HG03354 (cell line): ENCODE results near the gene MECP2.

Experiments
- ATAC-seq: cut with Tn5 transposase; IDR thresholded peaks from one replicate; pipeline ENCODE4 v1.9.1; 2021; ENCODE audit warnings: mild to moderate bottlenecking; ENCODE audit not compliant: unreplicated experiment, poor library complexity, severe bottlenecking

The MECP2 gene

DNA sequence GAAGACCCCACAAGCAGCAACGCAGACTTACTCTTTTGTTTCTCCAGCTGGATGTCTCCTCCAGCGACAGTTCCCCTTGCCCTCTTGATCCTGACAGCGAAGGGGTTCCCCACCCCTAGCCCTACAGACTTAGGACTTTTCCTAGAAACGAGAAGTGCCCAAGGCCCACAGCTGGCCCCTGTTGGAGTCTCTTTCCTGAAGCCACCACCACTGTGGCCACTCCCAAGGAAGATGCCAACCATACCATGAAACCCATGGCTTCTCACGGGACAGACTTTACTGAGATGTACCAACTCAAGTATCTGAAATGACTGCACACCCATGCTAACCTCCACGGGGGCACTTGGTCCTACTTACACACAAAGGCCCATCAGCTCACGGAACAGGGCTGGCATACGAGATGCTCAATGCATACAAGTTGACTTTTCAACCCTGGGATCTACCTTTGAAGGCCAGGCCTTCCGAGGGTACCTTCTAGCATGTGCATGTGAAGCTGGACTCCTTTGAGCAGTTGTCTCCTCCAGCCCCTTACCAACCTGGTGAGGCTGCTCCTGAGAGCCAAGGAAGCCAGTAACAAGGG is 76.9 kb downstream of the MECP2 start:
- ATAC-seq = peak; percentile 3

DNA sequence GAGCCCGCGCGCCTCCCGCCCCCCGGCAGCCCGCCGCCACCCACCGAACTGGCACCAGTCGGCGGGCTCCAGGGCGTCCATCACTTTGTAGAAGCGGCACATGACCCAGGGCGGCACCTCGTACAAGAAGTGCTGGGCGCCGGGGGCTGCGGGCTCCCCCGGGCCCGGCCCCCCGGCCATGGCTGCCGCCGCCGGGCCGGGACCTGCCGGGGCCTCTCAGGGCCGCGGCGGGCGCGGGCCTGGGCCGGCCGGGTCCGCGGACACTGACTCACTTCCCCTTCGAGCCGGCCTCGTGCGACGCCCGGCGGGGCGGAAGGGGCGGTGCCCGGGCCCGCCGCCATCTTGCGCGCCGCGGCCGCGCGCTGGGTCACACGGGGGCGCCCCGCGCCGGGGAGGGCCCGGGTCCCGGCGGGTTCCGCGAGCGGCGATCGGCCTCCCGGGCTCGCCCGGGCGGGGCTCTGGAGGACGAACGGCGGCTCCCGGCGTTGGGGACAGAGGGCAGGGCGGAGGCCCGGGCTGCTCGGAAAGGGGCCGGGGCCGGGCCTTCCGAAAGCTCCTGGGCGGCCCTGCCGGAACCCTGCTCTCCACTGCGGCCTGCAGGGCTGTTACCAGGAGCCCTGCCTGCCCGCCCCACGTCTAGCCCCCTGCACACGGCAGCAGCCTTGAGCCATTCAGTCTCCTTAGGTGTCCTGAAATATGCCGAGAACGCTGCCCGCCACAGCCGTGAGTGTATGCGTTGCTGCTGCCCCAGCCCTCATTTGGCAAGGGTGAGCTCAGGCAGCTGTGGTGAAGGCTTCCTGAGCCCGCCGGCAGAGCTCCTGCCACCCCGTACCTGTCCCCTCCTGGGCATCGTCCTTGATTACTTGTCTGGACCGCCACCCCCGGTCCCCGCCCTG is 77.6 kb downstream of the MECP2 start, which contains the start of gene IRAK1:
Gene IRAK1, minus strand, starts transcription at position 270 of the 896 bp plus-strand sequence. Its CDS starts 90 bp downstream, at position 180.
- ATAC-seq = peak; percentile 66

DNA sequence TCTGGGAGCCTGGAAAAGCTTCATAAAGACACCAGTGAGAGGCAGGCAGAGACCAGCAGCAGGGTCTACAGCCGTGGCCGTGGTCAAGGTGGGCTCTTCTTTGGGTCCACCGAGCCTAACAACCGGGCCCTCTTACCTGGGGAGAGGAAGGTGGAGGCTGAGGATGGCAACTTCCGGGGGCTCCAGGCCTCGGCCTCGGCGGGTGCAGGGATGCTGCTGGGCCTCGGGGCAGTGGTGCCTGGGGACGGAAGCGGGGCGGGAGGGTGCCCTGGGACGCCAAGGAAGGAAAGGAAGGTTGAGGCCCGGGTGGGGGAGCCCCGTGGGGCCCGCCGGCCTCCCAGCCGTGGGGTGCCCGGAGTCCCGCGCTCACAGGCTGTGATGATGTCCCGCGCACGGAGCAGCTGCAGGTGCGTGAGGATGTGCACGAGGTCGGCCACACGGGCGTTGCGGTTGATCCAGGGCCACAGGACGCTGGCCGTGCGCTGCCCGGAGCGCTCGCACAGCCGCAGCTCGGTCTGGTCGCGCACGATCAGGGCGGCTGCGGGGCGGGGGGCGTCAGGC is 78.4 kb downstream of the MECP2 start:
- peak; percentile 30 for ATAC-seq

DNA sequence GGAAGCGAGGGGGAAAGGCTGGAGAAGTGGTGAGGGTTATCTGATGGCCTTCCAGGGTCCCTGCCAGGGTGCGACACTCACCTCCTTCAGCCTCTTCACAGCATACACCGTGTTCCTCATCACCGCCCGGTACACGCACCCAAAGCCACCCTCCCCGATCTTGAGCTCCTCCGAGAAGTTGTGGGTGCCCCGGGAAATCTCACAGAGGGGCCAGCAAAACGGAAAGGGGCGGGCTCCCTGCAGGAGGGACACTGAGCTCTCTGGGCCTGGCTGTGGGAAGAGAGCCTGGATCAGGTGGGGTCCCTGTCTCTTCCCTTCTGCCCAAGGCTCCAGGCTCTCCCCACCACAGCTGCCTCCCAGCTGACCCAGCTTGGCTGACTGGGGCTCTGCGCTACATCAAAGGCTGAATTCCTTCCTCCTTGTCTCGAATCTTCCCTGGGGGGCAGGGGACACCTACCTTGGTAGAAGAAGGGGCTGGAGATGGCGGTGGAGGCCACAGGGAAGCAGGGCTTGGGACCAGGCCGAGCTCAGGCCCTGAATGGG is 78.9 kb downstream of the MECP2 start:
- no peak for ATAC-seq

DNA sequence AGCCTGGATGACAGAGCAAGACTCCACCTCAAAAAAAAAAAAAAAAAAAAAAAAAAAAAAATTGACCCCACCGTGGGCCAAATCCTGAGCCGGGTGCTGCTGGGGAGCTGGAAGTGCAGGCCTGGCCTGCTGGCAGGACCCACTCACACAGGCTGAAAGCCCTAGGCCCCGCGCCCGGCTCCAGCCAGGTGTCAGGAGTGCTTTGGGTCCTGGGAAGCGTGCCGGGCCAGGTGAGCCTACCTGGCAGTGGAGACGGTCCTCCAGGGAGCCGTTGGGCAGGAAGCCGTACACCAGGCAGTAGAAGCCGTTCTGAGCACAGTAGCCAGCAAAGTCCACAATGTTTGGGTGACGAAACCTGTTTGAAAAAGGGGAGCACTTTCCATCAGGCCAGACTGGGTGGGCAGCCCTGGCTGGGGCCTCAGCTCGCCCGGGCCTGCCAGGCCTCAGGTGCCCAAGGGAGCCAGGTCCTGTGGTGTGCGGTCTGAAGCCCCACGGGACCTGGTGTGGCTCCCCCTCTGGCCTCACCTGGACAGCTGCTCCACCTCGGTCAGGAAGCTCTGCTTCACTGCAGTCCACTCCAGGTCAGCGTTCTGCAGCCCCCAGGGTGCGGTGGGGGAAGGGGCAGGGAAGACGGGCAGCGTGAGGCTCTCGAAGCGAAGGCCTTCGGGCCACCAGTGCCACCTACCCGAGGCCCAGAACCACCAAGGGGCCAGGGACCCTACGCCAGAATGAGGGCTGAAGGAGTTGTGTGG is 79.6 kb downstream of the MECP2 start:
- ATAC-seq = no peak

DNA sequence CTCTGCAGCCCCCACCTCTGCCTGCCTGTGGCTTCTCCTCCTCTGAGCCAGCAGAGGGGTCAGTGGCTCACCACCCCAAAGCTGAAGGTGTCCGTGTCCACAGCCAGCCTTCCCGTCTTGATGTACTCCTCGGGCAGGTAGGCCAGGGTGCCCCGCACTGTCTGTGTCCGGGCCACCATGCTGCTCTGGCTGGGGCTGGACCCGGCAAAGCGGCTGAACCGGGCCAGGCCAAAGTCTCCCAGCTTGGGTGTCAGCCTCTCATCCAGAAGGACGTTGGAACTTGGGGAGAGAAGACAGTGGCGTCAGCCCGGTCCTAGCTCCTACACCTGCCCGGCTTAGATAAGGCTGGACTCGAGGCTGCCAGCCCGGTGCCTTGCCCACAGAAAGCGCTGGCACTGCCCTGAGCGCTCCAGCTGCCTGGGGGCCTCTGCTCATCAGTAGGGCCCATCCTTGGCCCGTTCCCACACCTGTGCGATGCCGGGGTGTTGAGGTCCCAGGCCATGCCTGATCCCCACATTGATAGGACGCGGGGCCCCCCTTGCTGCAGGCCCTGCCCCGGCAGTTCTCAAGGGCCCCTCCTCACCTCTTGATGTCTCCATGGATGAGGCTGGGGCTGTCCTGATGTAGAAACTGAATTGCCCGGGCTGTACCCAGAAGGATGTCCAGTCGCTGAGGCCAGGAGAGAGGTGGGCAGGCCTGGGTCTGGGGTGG is 81.0 kb downstream of the MECP2 start:
- ATAC-seq = no peak

DNA sequence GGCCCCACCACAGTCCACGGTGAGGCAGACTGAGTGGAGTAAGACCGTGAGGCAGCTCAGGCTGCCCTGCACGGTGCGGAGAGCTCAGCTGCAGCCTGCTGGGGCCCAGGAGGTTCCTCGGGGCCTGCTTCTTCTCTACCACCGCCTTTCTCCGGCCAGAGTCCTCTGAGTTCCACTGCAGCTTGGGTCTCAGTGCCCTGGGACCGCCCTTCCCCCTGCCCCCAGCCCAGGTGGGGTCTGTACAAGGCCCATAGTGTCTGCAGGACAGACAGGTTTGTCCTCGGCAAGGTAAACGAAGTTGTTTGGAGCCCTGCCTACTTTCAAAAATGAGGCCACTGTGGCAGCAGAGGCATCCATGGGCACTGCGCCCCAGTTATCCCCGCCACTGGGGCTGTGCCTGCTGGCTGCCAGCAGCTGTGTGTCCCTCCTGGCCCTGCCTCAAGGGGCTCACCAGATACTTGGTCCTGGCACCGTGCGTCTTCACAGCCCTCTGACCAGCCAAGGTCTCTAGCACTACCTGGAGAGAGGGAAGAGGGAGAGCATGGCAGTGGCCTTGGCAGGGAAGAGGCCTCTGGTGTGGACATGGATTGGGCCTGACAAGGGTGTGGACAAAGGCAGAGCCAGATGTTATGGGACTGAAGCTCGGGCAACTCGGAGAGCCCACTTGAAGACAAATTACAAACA is 81.8 kb downstream of the MECP2 start:
- ATAC-seq = no peak

DNA sequence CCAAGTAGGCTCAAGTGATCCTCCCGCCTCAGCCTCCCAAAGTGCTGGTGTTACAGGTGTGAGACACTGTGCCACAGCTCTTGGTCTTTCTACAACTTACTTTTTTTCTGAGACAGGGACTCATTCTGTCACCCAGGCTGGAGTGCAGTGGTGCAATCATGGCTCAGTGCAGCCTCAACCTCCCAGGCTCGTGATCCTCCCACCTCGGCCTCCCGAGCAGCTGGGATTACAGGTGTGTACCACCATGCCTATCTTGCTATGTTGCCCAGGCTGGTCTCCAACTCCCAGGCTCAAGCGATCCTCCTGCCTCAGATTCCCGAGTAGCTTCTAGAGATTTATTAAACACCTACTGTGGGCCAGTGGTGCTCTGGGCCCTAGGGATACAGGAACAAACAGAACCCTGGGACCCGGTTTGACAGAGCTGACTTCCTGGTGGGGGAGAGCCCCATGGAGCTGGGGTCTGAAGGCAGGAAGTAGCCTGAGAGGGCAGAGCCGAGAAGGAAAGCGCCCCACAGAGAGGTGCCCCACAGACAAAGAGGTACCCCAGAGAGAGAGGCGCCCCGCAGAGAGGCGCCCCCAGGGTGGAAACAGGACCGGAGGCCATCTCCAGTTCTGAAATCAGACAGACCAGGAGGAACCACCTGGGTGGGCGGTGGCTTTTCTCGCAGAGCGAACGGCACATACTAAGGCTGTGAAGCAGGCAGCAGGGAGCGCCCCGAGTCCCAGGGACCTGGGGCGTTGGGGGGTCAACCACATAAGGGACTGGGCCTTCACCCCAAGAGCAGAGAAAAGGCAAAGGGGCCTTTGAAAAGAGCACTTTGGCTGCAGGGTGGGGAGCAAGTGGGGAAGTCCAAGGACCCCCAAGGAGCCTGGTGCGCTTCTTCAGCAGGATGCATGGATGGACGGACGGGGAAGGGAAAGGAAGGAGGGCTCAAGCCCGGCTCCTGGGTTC is 82.8 kb downstream of the MECP2 start:
- ATAC-seq = no peak

DNA sequence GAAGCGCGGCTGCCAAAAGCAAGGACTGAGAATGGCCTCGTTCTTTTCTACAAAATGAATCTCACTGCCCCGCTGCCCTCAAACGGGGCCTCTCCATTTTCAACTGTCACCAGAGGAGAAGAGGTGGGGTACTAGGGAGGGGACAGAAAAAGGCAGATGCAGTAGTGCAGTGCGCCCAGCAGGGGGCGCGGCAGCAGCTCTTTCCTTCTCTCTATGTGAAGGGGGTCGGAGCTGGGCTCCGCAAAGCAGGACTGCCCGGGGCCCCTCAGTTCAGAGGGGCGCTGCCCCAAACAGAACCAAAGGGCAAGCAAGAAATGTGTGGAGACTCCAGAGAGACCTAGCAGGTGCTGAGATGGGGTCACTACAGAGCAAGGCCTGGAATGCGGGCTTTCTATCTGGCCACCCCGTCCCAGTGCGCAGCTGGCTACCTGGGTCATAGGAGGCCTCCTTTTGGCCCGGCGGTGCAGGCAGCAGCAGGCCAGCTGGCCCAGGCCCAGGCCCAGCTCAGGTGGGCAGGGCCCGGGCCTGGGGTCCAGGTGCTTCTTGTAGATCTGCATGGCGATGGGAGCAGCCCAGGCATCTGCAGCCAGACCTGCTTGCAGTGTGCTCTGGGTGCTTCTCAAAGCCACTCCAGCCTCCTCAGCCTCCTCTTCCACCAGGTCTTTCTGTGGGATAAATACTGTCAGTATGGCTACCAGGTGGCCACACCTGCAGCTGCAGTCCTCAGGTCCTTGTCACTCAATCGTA is 83.7 kb downstream of the MECP2 start:
- ATAC-seq = no peak

DNA sequence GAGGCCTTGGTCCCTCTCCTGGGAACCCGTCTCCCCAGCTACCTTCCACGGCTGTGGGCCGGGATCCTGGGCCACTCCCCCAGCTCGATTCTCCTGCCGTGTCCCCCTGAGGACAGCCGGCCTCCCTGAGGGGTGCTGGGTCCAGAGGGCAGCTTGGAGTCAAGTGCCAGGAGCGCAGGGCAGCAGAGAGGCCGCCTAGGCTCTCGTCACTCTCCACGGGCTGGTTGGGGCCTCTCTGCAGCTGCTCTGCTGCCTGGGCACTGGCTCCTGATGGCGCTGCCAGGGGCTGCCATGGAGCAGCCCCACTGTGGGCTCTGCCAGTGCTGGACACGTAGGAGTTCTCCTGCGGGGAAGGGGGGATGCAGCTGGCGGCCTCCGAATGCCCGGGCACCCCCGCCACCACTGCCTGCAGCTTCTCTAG is 84.5 kb downstream of the MECP2 start:
- ATAC-seq = no peak

DNA sequence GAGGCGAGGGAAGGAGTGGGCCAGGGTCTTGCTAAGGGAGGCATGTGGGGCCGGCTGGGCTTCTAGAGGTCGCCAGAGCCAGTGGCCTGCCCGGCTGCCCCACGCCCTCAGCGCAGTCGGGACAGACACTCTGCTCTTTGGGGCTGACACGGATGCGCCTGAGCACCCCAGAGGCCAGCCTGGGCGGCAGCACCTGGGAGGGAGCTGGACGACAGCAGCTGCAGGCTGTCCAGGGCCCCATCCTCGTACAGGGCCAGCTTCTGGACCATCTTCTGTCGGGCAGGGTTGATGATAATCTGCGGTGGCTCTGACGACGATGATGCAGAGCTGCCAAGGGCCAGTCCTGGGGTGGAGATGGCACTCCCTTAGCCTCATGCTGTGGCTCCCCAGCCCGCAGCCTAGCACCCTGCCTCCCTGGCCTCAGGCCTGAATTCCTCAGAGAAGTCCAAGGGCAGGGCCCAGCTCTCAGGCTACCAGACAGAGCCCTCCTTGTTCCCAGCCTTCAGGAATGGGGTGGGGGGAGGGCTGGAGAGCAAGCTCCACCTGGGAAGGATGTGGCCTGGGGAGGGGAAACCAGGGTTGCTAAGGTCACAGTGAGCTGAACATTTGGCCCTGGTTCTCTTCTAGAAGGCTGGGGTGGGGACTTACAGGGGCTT is 85.1 kb downstream of the MECP2 start:
- ATAC-seq = no peak

DNA sequence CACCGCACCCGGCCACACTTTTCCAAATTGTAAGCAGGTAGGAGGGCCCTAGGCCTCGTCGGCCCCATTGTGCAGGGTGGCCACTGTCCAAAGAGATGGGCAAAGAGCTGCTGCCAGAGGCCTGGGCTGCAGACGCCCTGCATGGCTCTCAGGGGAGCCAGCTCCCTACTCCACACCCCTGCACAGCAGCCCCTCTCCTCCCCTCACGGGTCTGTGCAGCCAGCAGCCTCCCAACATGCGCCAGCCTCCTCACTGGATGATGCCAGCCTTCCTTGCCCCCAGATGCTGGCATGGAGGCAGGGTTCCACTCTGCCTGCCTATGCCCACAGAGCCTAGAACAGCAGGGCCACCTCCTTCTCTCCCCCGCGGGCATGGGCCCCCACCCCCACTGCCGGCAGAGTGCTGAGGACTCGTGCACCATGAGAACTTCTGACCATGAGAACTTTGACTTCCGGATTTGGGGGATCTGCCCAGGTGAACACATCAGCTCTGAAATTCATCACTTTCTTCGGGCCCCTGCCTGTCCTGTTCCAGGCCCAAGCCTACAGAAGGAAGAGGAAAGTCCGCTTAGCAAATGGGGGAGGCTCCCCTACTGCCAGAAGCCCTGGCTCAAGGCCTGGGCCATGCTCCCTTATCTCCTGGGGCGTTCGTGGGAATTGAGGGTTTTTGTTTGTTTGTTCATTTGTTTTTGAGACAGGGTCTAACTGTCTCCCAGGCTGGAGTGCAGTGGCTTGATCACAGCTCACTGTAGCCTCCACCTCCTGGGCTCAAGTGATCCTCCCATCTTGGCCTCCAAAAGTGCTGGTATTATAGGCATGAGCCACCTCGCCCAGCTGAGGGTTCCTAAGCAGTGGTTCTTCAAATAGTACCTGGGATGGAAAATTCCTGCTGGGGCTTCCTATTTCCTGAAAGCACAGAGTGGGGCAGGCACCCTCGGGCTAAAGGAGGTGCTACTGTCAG is 85.9 kb downstream of the MECP2 start:
- ATAC-seq = no peak

DNA sequence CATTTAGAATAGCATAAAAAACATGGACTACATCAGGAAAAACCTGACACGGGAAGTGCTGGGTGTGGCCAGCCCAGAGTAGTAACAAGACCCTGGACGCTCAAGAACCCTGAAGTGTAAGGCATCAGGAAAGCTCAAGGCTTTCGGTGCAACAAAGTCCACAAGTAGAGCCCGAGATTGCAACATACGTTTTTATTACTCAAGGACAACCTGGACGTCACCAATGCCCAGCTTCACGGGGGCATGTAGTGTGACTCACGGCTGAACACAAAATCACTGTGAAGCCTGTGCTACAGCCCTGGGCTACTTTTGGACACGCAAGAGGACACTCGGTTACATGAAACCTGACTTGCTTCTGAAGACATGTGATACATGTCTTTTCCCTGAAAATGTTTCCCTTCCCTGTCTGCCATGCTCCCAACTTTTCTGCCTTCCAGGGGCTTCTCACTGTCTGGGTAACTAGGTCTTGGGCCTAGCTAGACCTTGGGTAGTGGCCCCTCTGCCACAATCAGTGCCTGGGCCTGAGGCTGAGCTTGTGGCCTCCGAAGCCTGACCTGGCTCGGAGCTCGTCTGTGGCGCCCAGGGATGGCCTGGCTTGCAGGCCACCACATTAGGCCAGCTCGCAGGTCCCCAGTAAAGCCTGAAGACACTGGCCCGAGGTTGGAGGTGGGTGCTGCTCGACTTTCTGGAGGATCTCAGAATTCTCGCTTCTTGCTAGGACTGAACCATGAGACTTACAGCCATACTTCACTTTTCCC is 87.0 kb downstream of the MECP2 start:
- ATAC-seq = no peak

DNA sequence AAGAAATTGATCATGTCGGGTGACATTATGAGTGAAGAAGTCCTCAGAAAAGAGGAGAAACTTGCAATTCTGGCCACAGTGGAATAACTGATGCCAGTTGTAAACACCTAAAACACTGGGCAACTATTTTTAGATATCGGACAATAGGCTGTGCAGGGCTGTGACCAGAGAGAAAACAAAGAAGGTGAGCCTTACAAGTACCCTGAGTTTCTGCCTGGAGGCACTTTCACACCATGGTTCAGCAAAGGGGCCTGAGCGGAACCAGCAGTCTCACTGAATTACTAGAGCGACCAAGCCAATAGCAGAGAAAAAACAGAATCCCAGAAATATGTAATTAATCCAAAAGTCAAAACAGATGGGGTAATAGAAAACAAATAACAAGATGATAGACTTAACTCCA is 89.0 kb downstream of the MECP2 start:
- no peak for ATAC-seq

DNA sequence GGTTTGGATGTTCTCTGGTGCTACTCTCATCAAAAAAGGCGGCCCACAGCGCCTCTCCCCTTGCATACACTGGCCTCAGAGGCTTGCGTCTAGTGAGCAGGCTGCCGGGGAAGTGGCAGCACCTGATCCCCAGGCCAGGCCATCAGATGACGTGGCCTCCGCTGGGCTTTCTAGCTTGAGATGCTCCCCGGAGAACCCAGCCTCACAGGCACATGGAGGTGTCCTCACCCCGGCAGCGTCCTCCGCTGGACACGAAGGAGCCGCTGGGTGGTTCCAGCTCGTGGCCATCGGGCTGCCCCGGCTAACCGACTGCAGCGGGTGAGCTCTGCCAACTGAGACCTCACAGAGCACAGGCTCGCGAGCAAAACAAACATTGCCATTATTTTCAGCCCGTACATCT is 90.6 kb downstream of the MECP2 start:
- no peak for ATAC-seq
